GM12864 (cell line): ENCODE measurements around the gene STIM1.

ENCODE experiments used
- DNase-seq: peaks from one replicate; pipeline ENCODE4 v3.0.0-alpha.2; 2011; ENCODE audit warnings: low read depth
- H3K4me3 ChIP-seq: 2 replicates; pipeline ENCODE4 v1.5.1; 2011; ENCODE audit warnings: mild to moderate bottlenecking, low read depth, low read length, control low read depth
- TF ChIP-seq, protein P1 (sequence below): IDR thresholded peaks from 2 replicates; pipeline ENCODE4 v1.5.1; 2011; ENCODE audit warnings: low read depth, mild to moderate bottlenecking, moderate library complexity, low read length, control low read depth, inconsistent platforms; ENCODE audit errors: missing control alignments

Gene STIM1

GRCh38 chr11:3909901-3910300 is 54.4 kb downstream of the STIM1 start:
- DNase-seq, result no peak
- TF ChIP-seq, protein P1, sequence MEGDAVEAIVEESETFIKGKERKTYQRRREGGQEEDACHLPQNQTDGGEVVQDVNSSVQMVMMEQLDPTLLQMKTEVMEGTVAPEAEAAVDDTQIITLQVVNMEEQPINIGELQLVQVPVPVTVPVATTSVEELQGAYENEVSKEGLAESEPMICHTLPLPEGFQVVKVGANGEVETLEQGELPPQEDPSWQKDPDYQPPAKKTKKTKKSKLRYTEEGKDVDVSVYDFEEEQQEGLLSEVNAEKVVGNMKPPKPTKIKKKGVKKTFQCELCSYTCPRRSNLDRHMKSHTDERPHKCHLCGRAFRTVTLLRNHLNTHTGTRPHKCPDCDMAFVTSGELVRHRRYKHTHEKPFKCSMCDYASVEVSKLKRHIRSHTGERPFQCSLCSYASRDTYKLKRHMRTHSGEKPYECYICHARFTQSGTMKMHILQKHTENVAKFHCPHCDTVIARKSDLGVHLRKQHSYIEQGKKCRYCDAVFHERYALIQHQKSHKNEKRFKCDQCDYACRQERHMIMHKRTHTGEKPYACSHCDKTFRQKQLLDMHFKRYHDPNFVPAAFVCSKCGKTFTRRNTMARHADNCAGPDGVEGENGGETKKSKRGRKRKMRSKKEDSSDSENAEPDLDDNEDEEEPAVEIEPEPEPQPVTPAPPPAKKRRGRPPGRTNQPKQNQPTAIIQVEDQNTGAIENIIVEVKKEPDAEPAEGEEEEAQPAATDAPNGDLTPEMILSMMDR, result no peak
- H3K4me3 ChIP-seq, result no peak overlapping the region

DNA sequence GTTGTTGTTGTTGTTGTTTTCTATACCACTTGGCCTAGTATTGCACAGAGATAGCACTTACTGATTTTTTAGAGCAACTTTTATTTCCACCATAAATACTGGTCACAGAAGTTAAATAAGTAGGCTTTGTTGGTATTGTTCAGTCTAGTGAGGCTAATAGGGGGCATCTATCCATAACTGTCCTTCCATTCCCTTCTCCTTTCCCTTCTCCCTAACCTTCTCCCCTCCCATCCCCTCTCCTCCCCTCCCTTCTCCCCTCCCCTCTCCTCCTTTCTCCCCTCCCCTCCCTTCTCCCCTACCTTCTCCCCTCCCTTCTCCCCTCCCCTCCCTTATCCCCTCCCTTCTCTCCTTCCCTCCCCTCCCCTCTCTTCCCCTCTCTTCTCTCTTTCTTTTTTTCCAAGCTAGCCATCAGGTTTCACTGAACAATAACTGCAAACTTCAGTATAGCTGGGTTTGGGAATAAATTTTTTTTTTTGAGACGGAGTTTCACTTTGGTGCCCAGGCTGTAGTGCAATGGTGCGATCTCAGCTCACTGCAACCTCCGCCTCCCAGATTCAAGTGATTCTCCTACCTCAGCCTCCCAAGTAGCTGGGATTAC is 56.5 kb downstream of the STIM1 start:
- H3K4me3 ChIP-seq, result no peak overlapping the region
- TF ChIP-seq, protein P1, result no peak
- DNase-seq, result no peak

GRCh38 chr11:3913921-3914320 is 58.5 kb downstream of the STIM1 start:
- no peak for DNase-seq
- TF ChIP-seq, protein P1, result no peak
- no peak overlapping the region for H3K4me3 ChIP-seq

DNA sequence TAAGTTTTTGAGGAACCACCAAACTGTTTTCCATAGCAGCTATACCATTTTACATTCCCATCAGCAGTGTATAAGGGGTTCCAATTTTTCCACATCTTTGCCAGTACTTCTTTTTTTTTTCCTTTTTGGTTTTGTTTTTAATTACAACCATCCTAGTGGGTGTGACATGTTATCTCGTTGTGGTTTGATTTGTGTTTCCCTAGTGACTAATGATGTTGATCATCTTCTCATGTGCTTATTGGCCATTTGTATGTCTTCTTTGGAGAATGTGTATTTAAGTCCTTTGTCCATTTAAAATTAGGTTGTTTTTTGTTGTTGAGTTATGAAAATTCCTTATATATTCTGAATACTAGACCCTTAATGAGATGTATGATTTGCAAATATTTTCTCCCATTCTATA is 59.3 kb downstream of the STIM1 start:
- H3K4me3 ChIP-seq, result no peak overlapping the region; the same call in 1 of the 2 replicates
- no peak for DNase-seq
- TF ChIP-seq, protein P1, result no peak

- no peak for DNase-seq
- TF ChIP-seq, protein P1, result no peak
- no peak overlapping the region for H3K4me3 ChIP-seq
Observed at GRCh38 chr11:3916962-3917361, 61.5 kb downstream of the STIM1 start.

GRCh38 chr11:3920148-3920852 is 64.8 kb downstream of the STIM1 start:
- peak; percentile 57 for DNase-seq

More at GRCh38 chr11:3920148-3920852, 64.8 kb downstream of the STIM1 start:
- TF ChIP-seq, protein P1, result no peak
- H3K4me3 ChIP-seq, result no peak overlapping the region
